WTC11 (cell line): ENCODE results near the gene ATP7A.
"Not testable (repeated sequence)": the region's sequence is repeated elsewhere in the genome, so short reads cannot be mapped to it uniquely, and the experiment has no call there.

Experiments used
- ATF1 ChIP-seq: sonication (generic); formaldehyde crosslinking; IDR thresholded peaks from 2 replicates; pipeline ENCODE4 v1.8.1; 2023; ENCODE audit warnings: mild to moderate bottlenecking, moderate library complexity, missing genetic modification reagents
- CREB1 ChIP-seq: sonication (generic); formaldehyde crosslinking; IDR thresholded peaks from 2 replicates; pipeline ENCODE4 v1.8.0; 2023; ENCODE audit warnings: mild to moderate bottlenecking, missing genetic modification reagents
- TF ChIP-seq, protein P1 (sequence below): fragments of 200-600 bp; IDR thresholded peaks from 2 replicates; pipeline ENCODE4 v1.8.0; 2022; ENCODE audit warnings: antibody characterized with exemption
- TF ChIP-seq, protein P2 (sequence below): sonication (generic); formaldehyde crosslinking; IDR thresholded peaks from 2 replicates; pipeline ENCODE4 v1.8.0; 2022; ENCODE audit warnings: mild to moderate bottlenecking, missing genetic modification reagents
- TF ChIP-seq, protein P3 (sequence below): sonication (generic); formaldehyde crosslinking; IDR thresholded peaks from 2 replicates; pipeline ENCODE4 v1.8.1; 2023; ENCODE audit warnings: mild to moderate bottlenecking, missing genetic modification reagents, borderline replicate concordance

DNA sequence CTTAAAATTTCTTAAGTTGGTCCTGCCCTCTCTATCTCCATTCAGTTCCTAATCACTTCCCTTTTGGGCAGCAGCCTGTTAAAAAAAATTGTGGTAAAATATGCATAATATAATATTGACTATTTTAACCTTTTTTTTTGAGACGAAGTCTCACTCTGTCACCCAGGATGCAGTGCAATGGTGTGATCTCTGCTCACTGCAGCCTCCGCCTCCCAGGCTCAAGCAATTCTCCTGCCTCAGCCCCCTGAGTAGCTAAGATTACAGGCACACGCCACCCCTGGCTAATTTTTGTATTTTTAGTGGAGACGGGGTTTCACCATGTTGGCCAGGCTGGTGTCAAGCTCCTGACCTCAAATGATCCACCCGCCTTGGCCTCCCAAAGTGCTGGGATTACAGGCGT lies 8.9 kb downstream of the ATP7A start:
- TF ChIP-seq, protein P1, sequence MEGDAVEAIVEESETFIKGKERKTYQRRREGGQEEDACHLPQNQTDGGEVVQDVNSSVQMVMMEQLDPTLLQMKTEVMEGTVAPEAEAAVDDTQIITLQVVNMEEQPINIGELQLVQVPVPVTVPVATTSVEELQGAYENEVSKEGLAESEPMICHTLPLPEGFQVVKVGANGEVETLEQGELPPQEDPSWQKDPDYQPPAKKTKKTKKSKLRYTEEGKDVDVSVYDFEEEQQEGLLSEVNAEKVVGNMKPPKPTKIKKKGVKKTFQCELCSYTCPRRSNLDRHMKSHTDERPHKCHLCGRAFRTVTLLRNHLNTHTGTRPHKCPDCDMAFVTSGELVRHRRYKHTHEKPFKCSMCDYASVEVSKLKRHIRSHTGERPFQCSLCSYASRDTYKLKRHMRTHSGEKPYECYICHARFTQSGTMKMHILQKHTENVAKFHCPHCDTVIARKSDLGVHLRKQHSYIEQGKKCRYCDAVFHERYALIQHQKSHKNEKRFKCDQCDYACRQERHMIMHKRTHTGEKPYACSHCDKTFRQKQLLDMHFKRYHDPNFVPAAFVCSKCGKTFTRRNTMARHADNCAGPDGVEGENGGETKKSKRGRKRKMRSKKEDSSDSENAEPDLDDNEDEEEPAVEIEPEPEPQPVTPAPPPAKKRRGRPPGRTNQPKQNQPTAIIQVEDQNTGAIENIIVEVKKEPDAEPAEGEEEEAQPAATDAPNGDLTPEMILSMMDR = not testable (repeated sequence)
- not testable (repeated sequence) for TF ChIP-seq ATF1, CREB1 (CRISPR knock-in tag)
- TF ChIP-seq, protein P2, sequence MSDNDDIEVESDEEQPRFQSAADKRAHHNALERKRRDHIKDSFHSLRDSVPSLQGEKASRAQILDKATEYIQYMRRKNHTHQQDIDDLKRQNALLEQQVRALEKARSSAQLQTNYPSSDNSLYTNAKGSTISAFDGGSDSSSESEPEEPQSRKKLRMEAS (CRISPR knock-in tag) = not testable (repeated sequence)
- TF ChIP-seq, protein P3, sequence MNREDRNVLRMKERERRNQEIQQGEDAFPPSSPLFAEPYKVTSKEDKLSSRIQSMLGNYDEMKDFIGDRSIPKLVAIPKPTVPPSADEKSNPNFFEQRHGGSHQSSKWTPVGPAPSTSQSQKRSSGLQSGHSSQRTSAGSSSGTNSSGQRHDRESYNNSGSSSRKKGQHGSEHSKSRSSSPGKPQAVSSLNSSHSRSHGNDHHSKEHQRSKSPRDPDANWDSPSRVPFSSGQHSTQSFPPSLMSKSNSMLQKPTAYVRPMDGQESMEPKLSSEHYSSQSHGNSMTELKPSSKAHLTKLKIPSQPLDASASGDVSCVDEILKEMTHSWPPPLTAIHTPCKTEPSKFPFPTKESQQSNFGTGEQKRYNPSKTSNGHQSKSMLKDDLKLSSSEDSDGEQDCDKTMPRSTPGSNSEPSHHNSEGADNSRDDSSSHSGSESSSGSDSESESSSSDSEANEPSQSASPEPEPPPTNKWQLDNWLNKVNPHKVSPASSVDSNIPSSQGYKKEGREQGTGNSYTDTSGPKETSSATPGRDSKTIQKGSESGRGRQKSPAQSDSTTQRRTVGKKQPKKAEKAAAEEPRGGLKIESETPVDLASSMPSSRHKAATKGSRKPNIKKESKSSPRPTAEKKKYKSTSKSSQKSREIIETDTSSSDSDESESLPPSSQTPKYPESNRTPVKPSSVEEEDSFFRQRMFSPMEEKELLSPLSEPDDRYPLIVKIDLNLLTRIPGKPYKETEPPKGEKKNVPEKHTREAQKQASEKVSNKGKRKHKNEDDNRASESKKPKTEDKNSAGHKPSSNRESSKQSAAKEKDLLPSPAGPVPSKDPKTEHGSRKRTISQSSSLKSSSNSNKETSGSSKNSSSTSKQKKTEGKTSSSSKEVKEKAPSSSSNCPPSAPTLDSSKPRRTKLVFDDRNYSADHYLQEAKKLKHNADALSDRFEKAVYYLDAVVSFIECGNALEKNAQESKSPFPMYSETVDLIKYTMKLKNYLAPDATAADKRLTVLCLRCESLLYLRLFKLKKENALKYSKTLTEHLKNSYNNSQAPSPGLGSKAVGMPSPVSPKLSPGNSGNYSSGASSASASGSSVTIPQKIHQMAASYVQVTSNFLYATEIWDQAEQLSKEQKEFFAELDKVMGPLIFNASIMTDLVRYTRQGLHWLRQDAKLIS (CRISPR knock-in tag) = not testable (repeated sequence)
